T-helper 17 cell (primary cell): ENCODE data around the gene STIMATE. TPM values are rescaled to one million over a fixed set of nuclear protein-coding genes. Genes with fewer than 3 reads are reported as not detected.

Source experiments
- ATAC-seq: fragments of 150-1000 bp; cut with Tn5 transposase; 2 replicates; pipeline ENCODE4 v1.10.0; 2021; ENCODE audit warnings: mild to moderate bottlenecking, moderate library complexity
- DNase-seq, 3 donors: peaks; one replicate each; pipeline versions ENCODE4 v3.0.0 to v3.0.0-alpha.2; 2020 to 2021
- H3K9me3 ChIP-seq: one replicate; pipeline ENCODE4 v1.7.0; 2013; ENCODE audit warnings: low read length, mild to moderate bottlenecking; ENCODE audit not compliant: control insufficient read depth, poor library complexity, severe bottlenecking
- H3K27ac Mint-ChIP-seq: one replicate; pipeline ENCODE4 v1.8.0; 2022; ENCODE audit warnings: mild to moderate bottlenecking, moderate library complexity, mixed read lengths
- H3K27me3 Mint-ChIP-seq: one replicate; pipeline ENCODE4 v1.8.0; 2022; ENCODE audit warnings: mixed read lengths
- H3K36me3 Mint-ChIP-seq: one replicate; pipeline ENCODE4 v1.8.0; 2022; ENCODE audit warnings: low read depth, mixed read lengths
- H3K4me1 Mint-ChIP-seq: one replicate; pipeline ENCODE4 v1.8.0; 2022; ENCODE audit warnings: mild to moderate bottlenecking, mixed read lengths
- H3K4me3 Mint-ChIP-seq: one replicate; pipeline ENCODE4 v1.8.0; 2022; ENCODE audit warnings: mild to moderate bottlenecking, moderate library complexity, mixed read lengths
- total RNA-seq, 4 donors: library from RNA in 2 of 4; stranded (reverse) in 2 of 4; gene quantifications; one replicate each; pipeline ENCODE4 v1.2.3 and lab custom pipeline; 2022 to 2026

Gene STIMATE
- total RNA-seq, 2 donors from 2014 or later: 41.1 to 42.6 TPM

- DNase-seq: no peak
- no peak for ATAC-seq
- Mint-ChIP-seq H3K4me3 (no peak overlapping the region), H3K36me3 (no peaks in the 10 kb centered on the region), H3K4me1 (peaks cover 11% of the 10 kb centered on the region), H3K27me3 (no peaks in the 10 kb centered on the region), H3K27ac (no peak overlapping the region)
- no peaks in the 10 kb centered on the region for H3K9me3 ChIP-seq
These were observed 88.2 kb downstream of the STIMATE start for GRCh38 chr3:52809149-52809548.

GRCh38 chr3:52805270-52806039 is 91.9 kb downstream of the STIMATE start:
- no peak for DNase-seq
- H3K27me3 Mint-ChIP-seq: no peaks in the 10 kb centered on the region

GRCh38 chr3:52801839-52802238 is 95.5 kb downstream of the STIMATE start:
- Mint-ChIP-seq H3K27me3 (peaks cover 7% of the 10 kb centered on the region), H3K36me3 (no peaks in the 10 kb centered on the region), H3K27ac (no peak overlapping the region), H3K4me3 (no peak overlapping the region), H3K4me1 (peaks cover 2% of the 10 kb centered on the region)
- ATAC-seq (no peak), DNase-seq (no peak)
- no peaks in the 10 kb centered on the region for H3K9me3 ChIP-seq

More at GRCh38 chr3:52805270-52806039, 91.9 kb downstream of the STIMATE start:
- Mint-ChIP-seq H3K4me3 (no peak overlapping the region), H3K27ac (no peak overlapping the region), H3K36me3 (no peaks in the 10 kb centered on the region), H3K4me1 (peaks cover 13% of the 10 kb centered on the region)
- no peaks in the 10 kb centered on the region for H3K9me3 ChIP-seq
- no peak for ATAC-seq

GRCh38 chr3:52800079-52800478 is 97.3 kb downstream of the STIMATE start:
- H3K4me1 Mint-ChIP-seq: peaks cover 4% of the 10 kb centered on the region
- no peaks in the 10 kb centered on the region for H3K36me3 Mint-ChIP-seq
- peaks cover 7% of the 10 kb centered on the region for H3K27me3 Mint-ChIP-seq
- no peak overlapping the region for H3K4me3 Mint-ChIP-seq
- ATAC-seq (no peak), DNase-seq (no peak)
- H3K27ac Mint-ChIP-seq: no peak overlapping the region
- no peaks in the 10 kb centered on the region for H3K9me3 ChIP-seq

- Mint-ChIP-seq H3K4me1 (peaks cover 4% of the 10 kb centered on the region), H3K27me3 (peaks cover 7% of the 10 kb centered on the region), H3K36me3 (no peaks in the 10 kb centered on the region), H3K27ac (no peak overlapping the region), H3K4me3 (no peak overlapping the region)
- no peak for ATAC-seq
- DNase-seq: no peak
- H3K9me3 ChIP-seq: no peaks in the 10 kb centered on the region
These were observed 98.3 kb downstream of the STIMATE start for GRCh38 chr3:52798978-52799476.

- Mint-ChIP-seq H3K27me3 (peaks cover 7% of the 10 kb centered on the region), H3K36me3 (no peaks in the 10 kb centered on the region), H3K4me3 (no peak overlapping the region), H3K27ac (no peak overlapping the region), H3K4me1 (peaks cover 4% of the 10 kb centered on the region)
- no peaks in the 10 kb centered on the region for H3K9me3 ChIP-seq
- ATAC-seq (no peak), DNase-seq (no peak)
These were observed 98.9 kb downstream of the STIMATE start for GRCh38 chr3:52798376-52798977.

GRCh38 chr3:52796411-52796810 is 100.9 kb downstream of the STIMATE start:
- Mint-ChIP-seq H3K4me3 (no peak overlapping the region), H3K36me3 (no peaks in the 10 kb centered on the region), H3K4me1 (peaks cover 2% of the 10 kb centered on the region), H3K27me3 (peaks cover 7% of the 10 kb centered on the region), H3K27ac (no peak overlapping the region)
- H3K9me3 ChIP-seq: no peaks in the 10 kb centered on the region
- no peak for DNase-seq
- ATAC-seq: no peak

GRCh38 chr3:52795298-52795900 is 101.9 kb downstream of the STIMATE start:
- Mint-ChIP-seq H3K4me1 (peaks cover 2% of the 10 kb centered on the region), H3K27ac (no peak overlapping the region), H3K27me3 (peaks cover 12% of the 10 kb centered on the region), H3K36me3 (no peaks in the 10 kb centered on the region), H3K4me3 (no peak overlapping the region)
- H3K9me3 ChIP-seq: no peaks in the 10 kb centered on the region
- DNase-seq: no peak
- ATAC-seq: no peak

GRCh38 chr3:52794612-52795099 is 102.7 kb downstream of the STIMATE start, which contains the start of gene ITIH3:
ITIH3 (plus strand) TSS chr3:52794796; CDS start chr3:52794804, 8 bp downstream.
- Mint-ChIP-seq H3K27me3 (peaks cover 15% of the 10 kb centered on the region), H3K4me1 (peaks cover 2% of the 10 kb centered on the region), H3K4me3 (no peak within 1 kb of the TSS), H3K36me3 (no peaks in the 10 kb centered on the region), H3K27ac (no peak within 1 kb of the TSS)
- ATAC-seq: no peak
- DNase-seq: no peak
- H3K9me3 ChIP-seq: no peaks in the 10 kb centered on the region

- Mint-ChIP-seq H3K27ac (no peak overlapping the region), H3K4me3 (no peak overlapping the region)
These were observed 103.4 kb downstream of the STIMATE start for GRCh38 chr3:52793702-52794611.

GRCh38 chr3:52792961-52793695 is 104.2 kb downstream of the STIMATE start:
- H3K27me3 Mint-ChIP-seq: peaks cover 12% of the 10 kb centered on the region
- no peak overlapping the region for H3K4me3 Mint-ChIP-seq
- no peaks in the 10 kb centered on the region for H3K36me3 Mint-ChIP-seq
- H3K9me3 ChIP-seq: no peaks in the 10 kb centered on the region
- ATAC-seq (no peak), DNase-seq (no peak)
- no peak overlapping the region for H3K27ac Mint-ChIP-seq
- H3K4me1 Mint-ChIP-seq: peaks cover 5% of the 10 kb centered on the region

More at GRCh38 chr3:52793702-52794611, 103.4 kb downstream of the STIMATE start:
- H3K4me1 Mint-ChIP-seq: peaks cover 3% of the 10 kb centered on the region
- H3K36me3 Mint-ChIP-seq: no peaks in the 10 kb centered on the region
- ATAC-seq (no peak), DNase-seq (no peak)
- H3K27me3 Mint-ChIP-seq: peaks cover 9% of the 10 kb centered on the region
- no peaks in the 10 kb centered on the region for H3K9me3 ChIP-seq

GRCh38 chr3:52792413-52792812 is 104.9 kb downstream of the STIMATE start:
- no peaks in the 10 kb centered on the region for H3K36me3 Mint-ChIP-seq
- no peaks in the 10 kb centered on the region for H3K9me3 ChIP-seq
- peaks cover 5% of the 10 kb centered on the region for H3K4me1 Mint-ChIP-seq

More at GRCh38 chr3:52792413-52792812, 104.9 kb downstream of the STIMATE start:
- no peak overlapping the region for H3K27ac Mint-ChIP-seq
- ATAC-seq (no peak), DNase-seq (no peak)
- no peak overlapping the region for H3K4me3 Mint-ChIP-seq
- H3K27me3 Mint-ChIP-seq: peaks cover 15% of the 10 kb centered on the region
